RPMI8226 (cell line): ENCODE measurements around the gene KCTD3.

Experiments
- DNase-seq: peaks from one replicate; pipeline ENCODE4 v3.0.0-alpha.2; 2015

The KCTD3 gene

GRCh38 chr1:215665215-215665614, 98.1 kb downstream of the KCTD3 start:
- no peak for DNase-seq

GRCh38 chr1:215667761-215668160, 100.7 kb downstream of the KCTD3 start:
- no peak for DNase-seq

GRCh38 chr1:215669806-215670491, 102.8 kb downstream of the KCTD3 start:
- DNase-seq, result no peak
